GM18858 (cell line): ENCODE measurements around the gene ANO10.
"Not testable (repeated sequence)": the region's sequence is repeated elsewhere in the genome, so short reads cannot be mapped to it uniquely, and the experiment has no call there.

Experiments
- ATAC-seq: cut with Tn5 transposase; IDR thresholded peaks from one replicate; pipeline ENCODE4 v1.9.1; 2021; ENCODE audit not compliant: unreplicated experiment

ANO10 gene

DNA sequence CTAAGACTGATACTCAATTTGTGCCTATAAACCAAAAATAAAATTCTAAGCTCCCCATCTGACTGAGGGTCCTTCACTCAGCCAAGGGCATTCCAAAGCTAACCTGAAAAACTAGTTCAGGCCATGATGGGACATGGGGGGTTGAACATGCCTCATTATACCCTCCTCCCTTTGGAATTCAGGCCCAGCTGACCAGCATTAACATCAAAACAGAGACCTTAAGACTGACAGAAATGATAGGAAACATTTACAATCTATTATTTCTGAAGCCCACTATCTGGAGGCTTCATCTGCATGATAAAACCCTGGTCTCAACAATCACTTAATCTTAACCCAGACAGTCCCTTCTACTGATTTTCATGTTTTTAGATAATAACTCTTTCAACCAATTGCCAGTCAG, 140.4 kb downstream of the ANO10 start:
- no peak for ATAC-seq

- ATAC-seq: not testable (repeated sequence)
Observed at GRCh38 chr3:43478839-43479238, 143.0 kb downstream of the ANO10 start.

GRCh38 chr3:43478118-43478785, 143.6 kb downstream of the ANO10 start:
- no peak for ATAC-seq

DNA sequence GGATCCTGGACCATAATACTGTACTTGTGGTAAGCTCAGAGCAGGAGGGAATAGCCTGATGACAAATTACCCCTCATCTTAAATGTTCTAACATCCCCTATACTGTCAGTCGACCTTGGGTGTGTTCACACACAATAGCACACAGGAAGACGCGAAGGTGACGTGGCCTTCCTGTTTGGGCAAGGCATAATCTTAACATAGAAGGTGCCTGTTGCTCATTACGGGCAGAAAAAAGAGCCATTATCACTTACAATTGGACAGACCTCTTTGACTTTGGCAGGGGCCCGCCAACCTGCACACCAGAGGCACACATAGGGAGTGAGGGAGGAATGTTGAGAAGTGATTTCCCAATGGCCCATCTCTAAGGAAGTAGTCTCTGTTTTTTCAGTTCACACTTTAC, 144.2 kb downstream of the ANO10 start:
- no peak for ATAC-seq

- no peak for ATAC-seq
Observed at GRCh38 chr3:43473737-43474136, 148.1 kb downstream of the ANO10 start.

DNA sequence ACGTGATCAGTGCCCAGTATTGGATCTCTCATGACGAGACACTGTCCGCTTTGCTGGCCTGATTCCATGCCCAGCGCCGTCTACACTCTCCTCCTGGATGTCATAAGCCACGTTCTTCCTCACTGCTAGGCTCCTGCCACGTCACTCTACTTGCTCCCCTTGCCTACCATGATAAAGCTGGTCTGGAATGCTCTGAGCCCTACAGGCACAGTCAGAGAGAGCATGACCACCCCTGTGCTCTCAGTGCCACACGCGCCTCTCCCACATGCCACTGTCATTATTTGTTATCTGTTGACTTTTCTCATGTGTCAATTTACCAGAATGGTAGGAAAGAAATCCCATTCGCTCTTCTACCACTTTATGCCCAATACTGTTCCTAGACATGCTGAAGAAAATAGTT, 148.6 kb downstream of the ANO10 start:
- ATAC-seq: no peak

DNA sequence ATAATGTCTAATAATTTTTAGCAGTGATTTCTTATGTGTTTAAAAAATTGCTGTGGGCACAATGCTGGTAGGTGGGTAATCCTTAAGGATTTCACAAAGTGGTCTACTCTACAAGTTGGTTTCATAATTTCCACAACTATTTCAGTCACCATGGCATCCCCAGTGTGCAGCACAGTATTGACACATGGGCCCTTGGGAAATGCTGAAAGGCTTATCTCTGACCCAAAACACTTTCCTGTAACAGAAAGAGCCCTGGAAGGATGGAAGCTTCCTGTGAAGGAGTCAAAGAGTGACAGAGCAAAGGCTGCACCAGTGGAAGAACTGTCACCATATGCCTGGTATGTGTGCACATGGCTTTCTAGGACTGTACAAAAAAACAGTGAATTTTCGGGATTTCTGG, 153.7 kb downstream of the ANO10 start:
- ATAC-seq: no peak

GRCh38 chr3:43465109-43465508, 156.7 kb downstream of the ANO10 start:
- ATAC-seq: no peak

DNA sequence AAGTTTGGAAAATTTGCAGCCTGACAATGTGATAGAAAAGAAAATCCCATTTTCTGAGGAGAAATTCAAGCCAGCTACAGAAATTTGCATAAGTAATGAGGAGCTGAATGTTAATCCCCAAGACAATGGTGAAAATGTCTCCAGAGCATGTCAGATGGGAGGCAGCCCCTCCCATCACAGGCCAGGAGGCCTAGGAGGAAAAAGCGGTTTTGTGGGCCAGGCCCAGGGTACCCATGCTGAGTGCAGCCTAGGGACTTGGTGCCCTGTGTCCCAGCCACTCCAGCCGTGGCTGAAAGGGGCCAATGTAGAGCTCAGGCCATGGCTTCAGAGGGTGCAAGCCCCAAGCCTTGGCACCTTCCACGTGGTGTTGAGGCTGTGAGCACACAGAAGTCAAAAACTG, 159.2 kb downstream of the ANO10 start:
- ATAC-seq: not testable (repeated sequence)

DNA sequence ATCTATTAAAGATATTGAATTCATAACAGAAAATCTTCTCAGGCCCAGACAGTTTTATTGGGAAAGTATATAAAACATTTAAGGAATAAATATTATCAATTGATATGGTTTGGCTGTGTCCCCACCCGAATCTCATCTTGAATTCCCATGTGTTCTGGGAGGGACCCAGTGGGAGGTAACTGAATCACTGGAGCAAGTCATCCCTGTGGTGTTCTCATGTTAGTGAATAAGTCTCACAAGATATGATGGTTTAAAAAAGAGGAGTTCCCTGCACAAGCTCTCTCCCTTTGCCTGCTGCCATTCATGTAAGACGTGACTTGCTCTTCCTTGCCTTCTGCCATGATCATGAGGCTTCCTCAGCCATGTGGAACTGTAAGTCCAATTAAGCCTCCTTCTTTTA, 160.5 kb downstream of the ANO10 start:
- ATAC-seq: no peak

DNA sequence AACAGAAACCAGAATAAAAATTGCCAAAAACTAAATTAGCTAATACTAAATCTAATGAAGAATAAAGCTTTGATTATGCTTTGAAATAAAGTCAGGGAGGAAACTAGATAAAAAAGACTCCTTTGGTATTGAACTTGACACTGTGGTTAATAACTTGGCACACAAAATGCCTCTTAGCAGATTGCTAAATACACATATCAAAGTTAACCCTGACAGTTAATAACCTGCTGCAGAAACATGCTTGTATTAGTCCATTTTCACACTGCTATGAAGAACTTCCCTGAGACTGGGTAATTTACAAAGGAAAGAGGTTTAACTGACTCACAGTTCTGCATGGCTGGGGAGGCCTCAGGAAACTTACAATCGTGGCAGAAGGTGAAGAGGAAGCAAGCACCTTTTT, 164.8 kb downstream of the ANO10 start:
- ATAC-seq: not testable (repeated sequence)

DNA sequence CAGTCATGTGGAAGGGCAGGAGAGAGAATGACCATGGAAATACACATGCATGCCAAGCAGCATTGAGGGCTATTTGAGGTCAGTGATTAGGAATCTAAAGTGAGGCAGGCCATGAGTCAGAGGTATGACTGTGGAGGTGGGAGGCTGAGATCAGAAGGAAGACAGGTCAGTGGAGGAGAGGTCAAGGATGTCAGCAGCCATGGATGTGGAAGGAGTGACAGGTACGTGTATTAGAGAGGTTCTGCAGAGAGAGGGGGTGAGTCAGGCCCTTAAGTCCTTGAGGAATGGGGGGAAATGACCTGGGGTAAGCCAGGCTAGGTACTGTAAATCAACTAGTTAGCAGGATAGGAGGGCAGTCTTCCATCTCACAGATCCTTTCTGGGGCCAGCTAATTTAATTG, 166.6 kb downstream of the ANO10 start:
- ATAC-seq: no peak

DNA sequence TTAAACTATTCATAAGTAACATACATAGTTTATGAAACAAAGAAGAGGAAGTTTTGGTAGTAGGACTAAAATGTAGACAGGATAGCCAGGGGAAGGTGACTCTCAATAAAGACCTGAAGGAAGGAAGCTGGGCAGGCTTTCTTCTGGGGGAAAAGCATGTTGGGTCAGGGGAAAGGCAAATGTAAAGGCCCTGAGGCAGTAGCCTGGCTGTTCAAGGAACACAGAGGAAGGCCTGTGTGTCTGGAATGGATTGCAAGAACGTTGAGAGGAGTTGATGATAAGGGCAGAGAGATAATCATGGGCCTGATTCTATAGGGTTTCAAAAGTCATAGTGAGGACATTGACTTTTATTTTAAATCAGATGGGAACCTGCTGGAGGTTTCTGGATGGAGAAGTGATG, 167.8 kb downstream of the ANO10 start:
- no peak for ATAC-seq

- no peak for ATAC-seq
Observed at GRCh38 chr3:43451670-43452254, 170.0 kb downstream of the ANO10 start.

- ATAC-seq: no peak
Observed at GRCh38 chr3:43448098-43448497, 173.7 kb downstream of the ANO10 start.

DNA sequence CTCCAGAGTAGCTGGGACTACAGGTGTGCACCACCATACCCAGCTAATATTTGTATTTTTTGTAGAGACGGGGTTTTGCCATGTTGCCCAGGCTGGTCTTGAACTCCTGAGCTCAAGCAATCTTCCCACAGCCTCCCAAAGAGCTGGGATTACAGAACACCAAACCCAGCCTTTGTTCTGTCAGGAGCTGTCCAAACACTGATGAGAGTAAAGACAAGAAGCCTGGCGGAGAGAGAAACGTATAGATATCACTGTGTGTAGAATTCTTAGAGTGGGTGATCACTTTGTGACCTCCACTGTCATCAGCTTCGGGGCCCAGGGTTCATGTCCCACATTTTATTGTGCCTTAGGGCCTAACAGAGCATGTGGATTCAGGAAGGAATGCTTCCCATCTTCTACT, 176.0 kb downstream of the ANO10 start:
- no peak for ATAC-seq

DNA sequence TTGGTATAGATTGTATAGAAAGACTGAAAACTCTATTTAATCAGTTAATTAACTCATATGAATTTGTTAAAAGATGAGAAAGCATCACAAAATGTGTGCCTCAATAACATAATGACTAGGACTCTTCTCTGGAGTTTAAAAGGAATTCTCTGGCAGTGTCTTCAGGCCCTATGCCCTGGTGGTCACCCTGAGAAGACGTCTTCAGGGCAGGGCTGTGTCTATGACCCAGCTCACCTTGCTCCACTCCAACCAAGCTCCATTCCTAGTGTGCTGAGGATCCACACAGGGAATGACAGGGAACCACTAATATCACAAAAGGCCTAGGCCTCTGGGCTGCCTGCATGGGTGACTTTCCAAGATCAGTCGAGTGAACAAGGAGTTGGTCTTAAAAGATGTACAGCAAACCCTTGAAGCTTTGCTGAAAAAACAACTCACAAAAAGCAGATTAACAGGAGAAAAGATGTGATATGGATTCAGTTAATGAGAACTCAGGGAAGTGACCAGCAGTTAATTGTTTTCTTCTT, 178.9 kb downstream of the ANO10 start:
- ATAC-seq: no peak

DNA sequence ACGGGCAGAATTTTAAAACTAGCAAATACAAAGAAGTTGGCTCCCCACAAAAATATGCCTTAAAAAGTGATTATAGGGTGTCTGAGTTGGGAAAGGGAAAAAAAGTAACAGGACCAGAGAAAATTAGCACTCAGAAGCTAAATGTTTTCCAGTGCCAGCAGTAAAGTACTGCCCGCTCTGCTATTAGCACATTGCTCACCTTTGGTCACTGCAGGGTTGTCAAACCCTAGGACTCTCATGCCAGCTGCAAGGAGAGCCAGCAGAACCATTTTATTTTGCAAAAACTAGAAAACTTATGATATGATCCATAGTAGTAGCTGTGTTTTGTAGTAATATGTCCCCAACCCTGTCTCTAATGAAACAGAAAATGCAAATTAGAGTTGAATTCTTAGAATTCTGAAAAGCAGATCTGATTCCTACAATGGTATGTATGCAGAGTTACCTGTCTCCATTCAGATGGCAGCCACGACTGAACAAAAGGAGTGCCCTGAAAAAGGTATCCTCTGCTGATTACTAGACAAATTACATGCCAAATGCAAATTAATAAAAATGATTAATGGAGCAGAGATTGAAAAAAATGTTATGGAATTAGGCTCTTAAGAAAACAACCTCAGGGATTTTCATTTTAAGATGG, 185.2 kb downstream of the ANO10 start:
- no peak for ATAC-seq

DNA sequence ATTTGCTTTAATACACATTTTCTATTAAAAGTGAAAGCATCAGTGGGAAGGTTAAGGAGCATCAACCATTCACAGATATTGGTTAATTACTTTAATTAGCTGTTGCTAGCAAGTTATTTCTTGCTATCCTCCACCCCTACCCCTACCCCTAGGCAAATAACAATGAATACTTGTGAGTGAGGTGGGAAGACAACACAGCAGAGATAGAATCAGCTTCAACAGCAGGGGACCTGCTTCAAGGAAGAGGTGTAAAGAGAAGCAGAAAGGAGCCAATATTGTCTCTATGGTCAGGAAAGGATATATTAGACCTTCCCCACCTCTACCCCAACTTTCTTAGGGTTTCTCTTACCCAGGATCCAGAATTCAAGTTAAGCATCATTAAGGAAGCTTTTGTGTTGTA, 186.1 kb downstream of the ANO10 start:
- ATAC-seq: no peak

GRCh38 chr3:43434431-43434830, 187.4 kb downstream of the ANO10 start:
- ATAC-seq: no peak

- ATAC-seq: no peak
Observed at GRCh38 chr3:43432462-43432861, 189.3 kb downstream of the ANO10 start.

- no peak for ATAC-seq
Observed at GRCh38 chr3:43426388-43426787, 195.4 kb downstream of the ANO10 start.
